AML-193 (cell line): ENCODE results near the gene FBXO3.

Source experiments
- DNase-seq, 2 experiments: peaks; one replicate each; lab custom pipeline; 2025; lab: John Stamatoyannopoulos, UW

The FBXO3 gene

GRCh38 chr11:33701302-33702230 lies 72.8 kb downstream of the FBXO3 start:
- no peak for DNase-seq

- DNase-seq: peak; percentile 8 to 34
Observed at GRCh38 chr11:33700502-33701271, 73.6 kb downstream of the FBXO3 start, which contains the start of gene C11orf91. Gene C11orf91 (minus strand): TSS chr11:33700826. CDS start chr11:33700740, 86 bp downstream.

- DNase-seq: no peak
Observed at GRCh38 chr11:33700063-33700501, 74.2 kb downstream of the FBXO3 start.

GRCh38 chr11:33699515-33700062 lies 74.7 kb downstream of the FBXO3 start:
- DNase-seq: no peak

GRCh38 chr11:33698921-33699320 lies 75.4 kb downstream of the FBXO3 start:
- no peak for DNase-seq

- no peak for DNase-seq
Observed at GRCh38 chr11:33697997-33698396, 76.3 kb downstream of the FBXO3 start.

- no peak for DNase-seq
Observed at GRCh38 chr11:33696931-33697638, 77.2 kb downstream of the FBXO3 start.

- DNase-seq: no peak
Observed at GRCh38 chr11:33696411-33696810, 77.9 kb downstream of the FBXO3 start.

GRCh38 chr11:33695051-33695566 lies 79.2 kb downstream of the FBXO3 start:
- DNase-seq: no peak

- DNase-seq: no peak
Observed at GRCh38 chr11:33694346-33695050, 79.8 kb downstream of the FBXO3 start.

- no peak for DNase-seq
Observed at GRCh38 chr11:33692541-33692940, 81.8 kb downstream of the FBXO3 start.

- DNase-seq: no peak
Observed at GRCh38 chr11:33692013-33692504, 82.3 kb downstream of the FBXO3 start.

- no peak for DNase-seq
Observed at GRCh38 chr11:33691066-33691864, 83.1 kb downstream of the FBXO3 start.
